GM08714 (cell line): Measurements from ENCODE around the gene KCNAB1.

Experiments used
- H3K4me3 ChIP-seq: fragments of 200-500 bp; sonication (Bioruptor generic); 2 replicates; pipeline ENCODE4 v1.5.1; 2014; ENCODE audit warnings: mild to moderate bottlenecking, low read length, inconsistent platforms
- ZNF274 ChIP-seq: IDR thresholded peaks from 2 replicates; pipeline ENCODE4 v1.6.1; 2012; ENCODE audit warnings: mild to moderate bottlenecking, low read depth, low read length

The KCNAB1 gene

DNA sequence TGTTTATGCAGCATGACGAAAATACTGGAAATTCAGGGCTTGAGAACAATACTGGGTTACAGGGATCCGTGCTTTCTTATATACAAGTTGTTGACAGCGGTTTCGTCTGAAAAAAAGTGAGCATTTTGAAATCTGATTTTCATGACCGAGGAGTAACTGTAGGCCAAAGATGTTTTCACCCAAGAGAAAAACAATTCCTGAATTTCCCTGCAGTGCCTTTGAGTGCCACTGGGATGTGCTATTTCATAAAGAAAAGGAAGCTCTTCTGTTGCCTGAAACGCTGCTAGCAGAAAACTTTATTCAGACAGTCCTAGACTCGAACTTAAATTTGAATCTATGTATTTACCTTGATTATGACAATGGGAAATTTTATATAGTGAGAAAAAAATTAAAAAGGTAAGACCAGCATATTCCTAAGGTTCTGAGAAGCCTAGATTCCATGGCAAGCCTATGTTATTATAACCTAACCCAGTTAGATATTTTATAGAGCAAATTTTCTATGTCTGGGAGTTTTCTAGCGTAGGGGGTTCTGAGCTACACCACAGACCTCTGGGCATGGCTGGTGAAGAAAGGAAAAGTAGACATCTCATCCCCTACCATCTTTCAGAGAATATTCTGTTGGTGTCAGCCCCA lies 30.2 kb downstream of the KCNAB1 start:
- H3K4me3 ChIP-seq: no peak overlapping the region
- no peak for TF ChIP-seq ZNF274

DNA sequence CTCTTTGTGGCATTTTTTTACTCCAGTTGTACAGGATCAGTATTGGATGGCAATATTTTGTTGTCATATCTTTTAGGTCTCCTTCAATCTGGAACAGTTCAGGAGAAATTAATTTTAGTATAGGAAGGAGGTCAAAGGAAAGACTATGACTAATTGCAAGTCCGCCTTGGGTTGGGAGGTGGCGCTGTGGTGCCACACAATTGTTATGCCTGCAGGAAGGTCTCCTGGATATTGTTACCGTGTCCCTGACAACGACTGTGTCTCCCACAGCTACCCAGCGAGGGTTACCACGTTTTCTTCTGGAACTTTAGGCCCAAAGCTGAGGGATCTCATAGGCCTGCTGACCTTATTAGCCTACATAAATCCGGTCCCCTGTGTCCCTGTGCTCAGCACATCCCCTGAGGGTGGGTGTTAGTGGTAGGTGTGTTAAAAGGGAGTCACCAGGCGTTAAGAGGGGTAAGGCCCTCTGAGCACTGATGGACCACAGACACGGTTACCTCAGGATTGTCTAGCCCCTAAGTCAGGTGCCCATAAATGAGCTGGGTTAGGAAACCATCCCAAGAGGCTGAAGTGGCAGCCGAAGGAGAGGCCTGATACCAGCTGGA lies 31.5 kb downstream of the KCNAB1 start:
- H3K4me3 ChIP-seq: no peak overlapping the region
- no peak for TF ChIP-seq ZNF274

DNA sequence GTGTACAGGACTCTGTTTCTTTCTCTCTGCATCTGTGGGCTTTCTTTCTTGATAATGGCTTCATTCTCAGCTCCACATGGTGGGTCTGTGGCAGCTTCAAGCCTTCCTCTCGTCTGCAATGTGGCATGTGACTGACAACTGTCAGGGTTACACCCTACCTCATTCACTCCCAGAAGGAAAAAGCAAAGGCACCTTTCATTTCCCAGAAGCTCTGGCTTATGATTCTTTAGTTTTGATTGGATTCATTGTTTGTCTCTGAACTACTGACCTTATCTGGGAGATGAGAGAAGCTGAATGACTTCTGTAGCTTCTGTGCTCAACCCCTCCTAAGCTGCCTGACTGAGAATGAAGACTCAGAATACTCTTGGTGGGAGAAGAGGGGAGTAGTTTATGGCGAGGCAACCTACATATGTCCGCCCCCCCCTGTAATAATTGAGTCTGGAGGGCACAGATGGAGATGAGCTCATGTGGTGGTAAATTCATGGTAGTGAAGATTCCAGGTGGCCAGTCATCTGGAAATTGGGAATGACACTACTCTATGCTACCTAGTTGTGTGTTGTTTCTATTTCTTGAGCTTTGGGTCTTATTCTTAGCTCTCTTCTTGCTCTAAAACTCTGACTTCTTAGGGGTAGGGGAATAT lies 38.4 kb downstream of the KCNAB1 start:
- TF ChIP-seq ZNF274: no peak

DNA sequence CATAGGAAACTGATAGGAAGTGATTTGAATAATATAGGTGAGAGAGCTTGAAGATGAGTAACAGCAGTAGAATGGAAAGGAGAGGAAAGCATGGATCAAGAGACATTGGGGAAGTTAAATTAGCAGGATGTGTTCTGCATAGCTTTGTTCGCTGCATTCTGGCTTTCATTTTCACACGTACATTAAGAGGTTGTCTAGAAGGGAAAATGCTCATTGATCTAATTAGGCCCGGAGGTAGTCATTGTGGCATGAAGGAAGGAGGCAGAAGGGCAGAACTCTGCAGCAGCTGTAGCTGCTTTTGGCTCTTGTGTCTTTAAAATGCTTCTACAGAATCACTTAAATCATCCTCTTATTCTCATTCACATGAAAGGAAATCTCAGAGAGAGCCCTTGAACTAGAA lies 40.3 kb downstream of the KCNAB1 start:
- no peak overlapping the region for H3K4me3 ChIP-seq
- TF ChIP-seq ZNF274: no peak

More for the DNA sequence above, 38.4 kb downstream of the KCNAB1 start:
- H3K4me3 ChIP-seq: no peak overlapping the region

DNA sequence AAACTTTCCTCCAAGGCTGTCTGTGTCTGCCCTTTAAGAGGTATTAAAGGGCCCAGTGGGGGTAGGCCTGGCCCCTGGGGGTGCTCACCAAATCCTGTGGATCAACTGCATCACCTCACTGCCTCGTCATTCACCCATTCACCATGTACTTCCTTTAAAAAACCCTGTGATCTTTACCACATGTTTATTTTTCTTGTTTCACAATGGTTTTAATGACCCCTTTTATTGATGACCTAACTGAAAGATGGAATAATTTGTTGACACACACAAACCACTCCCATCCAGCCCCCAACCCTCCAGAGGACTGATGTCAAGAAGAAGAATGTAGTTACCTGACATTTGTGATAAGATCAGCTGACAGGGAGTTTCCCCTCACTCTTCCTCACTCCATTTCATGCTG lies 40.8 kb downstream of the KCNAB1 start:
- TF ChIP-seq ZNF274: no peak

DNA sequence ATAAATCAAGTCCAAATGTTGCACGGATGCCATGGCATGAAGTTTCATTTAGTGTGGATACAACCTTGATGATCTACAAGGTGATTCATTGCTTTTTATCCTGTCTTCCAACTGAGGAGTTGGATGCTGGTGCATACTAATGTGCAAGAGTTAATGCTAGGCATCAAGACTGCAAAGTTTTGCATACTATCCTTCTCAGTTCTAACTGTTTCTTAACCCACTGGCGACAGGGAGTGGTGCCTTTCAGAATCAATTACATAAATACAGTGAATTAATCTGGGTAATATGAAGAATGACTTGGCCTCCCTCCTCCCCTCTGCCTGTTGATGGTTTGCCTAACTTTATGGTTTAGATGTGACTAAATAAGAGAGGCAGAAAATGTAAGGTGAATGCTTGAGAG lies 43.5 kb downstream of the KCNAB1 start:
- H3K4me3 ChIP-seq: no peak overlapping the region
- no peak for TF ChIP-seq ZNF274

More for the DNA sequence above, 40.8 kb downstream of the KCNAB1 start:
- no peak overlapping the region for H3K4me3 ChIP-seq

DNA sequence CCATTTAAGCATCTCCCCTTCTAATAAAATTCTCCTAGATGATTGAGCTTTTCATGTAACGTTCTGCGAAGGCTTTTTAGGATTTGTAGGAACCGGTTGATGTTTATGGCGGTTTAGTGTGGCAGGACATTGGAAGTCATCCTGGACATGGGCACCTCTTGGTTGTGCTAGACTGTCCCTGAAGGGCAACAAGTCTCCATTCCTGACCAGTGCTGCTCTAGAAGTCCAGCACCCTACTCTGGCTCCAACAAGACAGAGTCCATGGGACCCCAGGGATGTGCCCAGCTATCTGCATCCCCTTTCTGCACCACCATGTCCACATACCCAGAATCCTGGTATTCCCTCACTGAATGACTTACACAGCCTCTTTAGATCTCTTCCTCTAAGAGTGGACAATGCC lies 46.4 kb downstream of the KCNAB1 start:
- no peak overlapping the region for H3K4me3 ChIP-seq
- TF ChIP-seq ZNF274: no peak

DNA sequence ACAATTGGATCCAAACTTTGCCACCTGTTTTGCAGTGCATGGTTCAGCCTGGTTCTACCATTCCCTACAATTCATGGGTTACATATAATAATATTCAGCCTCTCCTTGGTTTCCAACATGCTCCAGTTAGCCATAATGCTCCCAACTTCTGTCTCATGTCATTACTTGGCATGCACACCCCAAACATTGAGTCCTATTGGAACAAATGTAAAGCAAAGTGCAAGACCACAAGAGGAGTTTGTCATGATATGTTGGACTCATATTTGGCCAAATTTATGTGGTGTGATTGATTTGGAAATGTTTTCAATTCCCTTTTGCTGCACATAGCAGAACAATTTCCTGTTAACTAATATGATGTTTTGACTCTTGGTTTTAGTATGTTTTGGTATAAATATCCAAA lies 50.2 kb downstream of the KCNAB1 start:
- no peak for TF ChIP-seq ZNF274
- no peak overlapping the region for H3K4me3 ChIP-seq

DNA sequence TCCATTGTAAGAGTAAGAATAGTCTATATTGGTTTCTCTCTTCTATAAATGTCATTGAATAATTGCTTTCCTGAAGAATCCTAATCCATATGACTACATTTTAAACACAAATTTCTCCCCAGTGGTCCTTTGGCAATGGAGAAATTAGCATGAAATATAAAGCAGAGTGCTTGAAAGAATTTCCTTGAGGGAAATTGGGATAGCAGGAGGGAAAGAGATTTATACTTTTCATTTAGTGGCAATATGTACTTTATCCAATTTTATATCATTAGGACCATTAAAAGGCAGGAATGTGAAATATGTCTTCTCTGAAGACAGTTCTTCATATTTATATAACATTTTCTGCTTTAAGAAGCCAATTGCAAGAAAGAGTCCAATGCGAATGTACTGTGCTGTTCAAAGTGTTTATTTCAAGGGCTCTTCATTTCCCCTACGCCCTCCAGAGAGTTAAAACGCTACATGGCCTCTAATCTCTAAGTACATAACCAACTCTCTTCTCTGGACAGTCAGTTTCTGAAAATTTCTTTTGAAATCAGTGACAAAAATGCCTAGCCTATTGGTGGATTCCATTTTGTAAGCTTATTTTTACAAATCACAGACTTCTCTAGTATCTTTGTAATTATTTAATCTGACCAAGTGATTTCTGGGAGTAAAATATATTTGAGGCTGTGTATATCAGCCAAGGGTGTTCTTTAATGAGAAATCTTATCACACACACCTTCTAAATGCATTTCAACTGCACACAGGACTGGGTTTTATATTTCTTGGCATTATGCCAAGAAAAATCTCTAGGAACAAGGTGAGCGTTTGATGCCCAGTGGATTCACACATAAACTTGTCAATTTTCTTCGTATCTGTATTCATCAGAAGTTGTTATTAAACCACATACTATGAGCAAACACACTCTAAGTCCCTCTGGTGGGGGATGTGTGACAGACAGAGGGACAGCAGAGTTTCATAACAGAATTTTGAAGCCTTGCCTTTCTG lies 51.2 kb downstream of the KCNAB1 start:
- no peak for TF ChIP-seq ZNF274
- no peak overlapping the region for H3K4me3 ChIP-seq

DNA sequence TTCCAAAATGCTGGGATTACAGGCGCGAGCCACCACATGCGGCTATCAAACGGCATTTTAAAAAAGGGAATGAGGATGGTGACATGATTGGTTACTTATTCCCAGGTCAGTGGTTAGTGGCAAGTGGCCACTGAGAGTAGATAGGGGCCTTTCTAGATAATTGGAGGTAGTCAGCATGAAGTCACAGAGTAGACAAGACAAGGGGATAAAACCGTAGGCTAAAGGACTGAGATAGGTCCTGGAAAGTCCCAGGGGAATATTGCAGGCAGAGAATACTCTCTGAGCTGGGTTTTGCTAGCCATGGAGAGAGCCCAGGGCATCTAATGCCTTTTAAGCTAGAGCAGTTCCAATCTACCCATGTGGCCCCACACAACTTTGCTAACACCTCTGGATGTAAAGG lies 52.2 kb downstream of the KCNAB1 start:
- TF ChIP-seq ZNF274: no peak

DNA sequence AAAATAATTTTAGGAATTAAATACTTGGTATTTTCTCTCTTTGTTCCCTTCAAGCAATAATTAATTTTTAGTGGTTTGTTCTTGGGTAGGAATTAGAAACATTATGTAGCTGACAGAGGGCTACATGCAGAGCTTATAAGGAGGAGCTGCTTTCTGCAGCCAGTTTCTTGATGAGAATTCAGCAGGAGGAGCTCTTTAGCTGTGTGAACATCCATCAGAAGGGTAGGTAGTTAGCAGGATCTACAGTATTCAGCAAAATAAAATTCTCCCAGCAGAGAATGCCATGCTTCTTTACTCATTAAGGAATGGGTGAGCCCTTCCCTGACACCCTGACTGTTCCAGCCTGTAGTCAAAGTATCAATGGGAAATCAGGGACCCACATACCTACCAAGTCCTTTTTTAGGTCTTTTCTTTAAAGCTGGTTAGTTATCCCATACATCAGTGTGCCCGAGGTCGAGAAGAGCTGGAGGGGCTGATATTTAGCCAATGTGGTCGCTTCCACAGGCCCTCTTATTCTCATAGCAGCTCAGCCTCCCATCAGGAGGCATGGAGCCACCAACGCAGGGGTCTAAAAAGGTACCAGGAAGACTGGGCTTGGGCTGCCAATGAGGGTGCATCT lies 54.0 kb downstream of the KCNAB1 start:
- TF ChIP-seq ZNF274: no peak

More for the DNA sequence above, 52.2 kb downstream of the KCNAB1 start:
- no peak overlapping the region for H3K4me3 ChIP-seq

DNA sequence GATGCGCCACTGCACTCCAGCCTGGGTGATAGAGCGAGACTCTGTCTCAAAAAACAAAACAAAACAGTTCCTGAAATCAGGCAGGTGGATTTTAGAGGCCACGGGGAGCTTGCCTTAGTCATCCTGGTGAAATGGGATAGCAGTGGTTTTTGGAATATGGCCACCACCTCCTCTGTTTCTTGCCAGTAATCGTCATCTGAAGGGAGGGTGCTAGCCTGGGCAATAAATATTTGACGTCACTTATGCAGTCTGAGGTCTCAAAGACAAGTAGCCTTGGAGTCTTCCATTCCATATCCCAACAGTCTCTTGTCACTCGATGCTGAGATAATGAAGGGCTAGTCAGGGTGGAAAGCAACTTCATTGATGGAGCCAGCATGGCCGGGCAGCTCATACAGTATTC lies 55.2 kb downstream of the KCNAB1 start:
- no peak for TF ChIP-seq ZNF274

More for the DNA sequence above, 54.0 kb downstream of the KCNAB1 start:
- H3K4me3 ChIP-seq: no peak overlapping the region

DNA sequence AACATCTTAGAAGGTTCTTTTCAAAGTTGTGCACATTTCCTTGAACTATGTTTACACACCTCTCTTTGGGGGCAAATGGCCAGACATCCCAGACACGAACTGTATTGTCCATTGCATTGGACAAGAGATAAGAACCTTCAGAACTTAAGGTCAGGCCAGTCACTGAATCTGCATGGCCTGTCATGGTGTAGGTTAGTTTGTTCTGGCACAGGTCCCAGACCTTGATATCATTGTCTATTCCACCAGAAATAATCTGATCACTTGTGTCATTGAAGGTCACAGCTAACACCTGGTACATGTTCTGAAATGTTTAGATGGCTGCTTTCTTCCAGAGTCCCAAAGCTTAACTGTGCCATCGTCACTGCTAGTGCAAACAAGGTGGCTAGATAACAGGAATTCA lies 55.7 kb downstream of the KCNAB1 start:
- no peak overlapping the region for H3K4me3 ChIP-seq
- no peak for TF ChIP-seq ZNF274

More for the DNA sequence above, 55.2 kb downstream of the KCNAB1 start:
- no peak overlapping the region for H3K4me3 ChIP-seq

DNA sequence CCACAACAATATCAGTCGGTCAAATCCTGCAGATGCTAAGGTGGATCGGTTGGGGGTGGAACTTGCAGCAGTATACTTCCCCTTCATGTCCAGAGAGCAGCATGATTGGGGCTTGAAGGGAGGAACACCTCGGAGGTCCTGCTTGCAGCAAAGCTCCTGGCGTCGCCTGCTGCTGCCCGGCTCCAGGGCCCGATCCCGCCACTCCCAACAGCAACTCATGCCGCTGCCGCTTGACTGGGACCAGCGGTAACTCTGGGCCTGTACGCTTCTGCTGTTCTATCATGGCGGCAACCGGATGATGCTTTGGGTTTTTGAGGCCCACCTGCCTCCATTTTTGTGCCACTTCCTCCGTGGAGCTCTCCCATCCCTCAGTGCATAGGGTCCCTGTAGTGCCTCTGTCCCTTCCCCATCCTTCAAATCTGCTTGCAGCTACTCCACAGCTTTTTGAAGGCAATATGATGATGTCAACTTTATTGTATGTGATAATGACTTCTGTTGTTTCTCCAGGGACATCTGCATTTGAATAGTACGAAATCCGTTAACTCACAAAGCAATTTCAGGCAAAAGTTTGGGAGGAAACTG lies 56.3 kb downstream of the KCNAB1 start:
- no peak overlapping the region for H3K4me3 ChIP-seq
- TF ChIP-seq ZNF274: no peak
